GM23338 (cell line): Measurements from ENCODE around the gene UBE2QL1. TPM values are rescaled to one million over a fixed set of nuclear protein-coding genes. Genes with fewer than 3 reads are reported as not detected.

Experiments used
- ATAC-seq: fragments of 200-7000 bp; cut with Tn5 transposase; 3 replicates; pipeline ENCODE4 v1.9.1; 2020
- DNase-seq: peaks from one replicate; pipeline ENCODE4 v3.0.0-alpha.2; 2015; ENCODE audit warnings: low spot score
- H2AFZ ChIP-seq: fragments of 200-600 bp; sonication (generic); 2 replicates; pipeline ENCODE4 v1.8.0; 2016; ENCODE audit warnings: antibody characterized with exemption, mild to moderate bottlenecking, moderate library complexity
- H3F3A ChIP-seq: fragments of 200-600 bp; sonication (generic); replicated peaks from 2 replicates; pipeline ENCODE4 v1.8.0; 2017; ENCODE audit warnings: antibody characterized with exemption, mixed run types, low read depth
- H3K27ac ChIP-seq: fragments of 200-600 bp; sonication (generic); 2 replicates; pipeline ENCODE4 v1.6.1; 2016; ENCODE audit warnings: low read depth
- H3K27me3 ChIP-seq: fragments of 200-600 bp; sonication (generic); 2 replicates; pipeline ENCODE4 v1.8.0; 2016; ENCODE audit warnings: mild to moderate bottlenecking, mixed run types, moderate library complexity; ENCODE audit not compliant: insufficient read depth
- H3K36me3 ChIP-seq: fragments of 200-600 bp; sonication (generic); 2 replicates; pipeline ENCODE4 v1.8.0; 2016; ENCODE audit warnings: mild to moderate bottlenecking; ENCODE audit not compliant: insufficient read depth
- H3K4me1 ChIP-seq: fragments of 200-600 bp; sonication (generic); 2 replicates; pipeline ENCODE4 v1.8.0; 2016; ENCODE audit warnings: mild to moderate bottlenecking, moderate library complexity; ENCODE audit not compliant: insufficient read depth
- H3K4me2 ChIP-seq: fragments of 200-600 bp; sonication (generic); 2 replicates; pipeline ENCODE4 v1.7.1; 2017; ENCODE audit warnings: mixed run types
- H3K4me3 ChIP-seq: fragments of 200-600 bp; sonication (generic); 2 replicates; pipeline ENCODE4 v1.6.1; 2016; ENCODE audit warnings: mixed run types
- H3K79me2 ChIP-seq: fragments of 200-600 bp; sonication (generic); replicated peaks from 2 replicates; pipeline ENCODE4 v1.8.0; 2017; ENCODE audit warnings: mild to moderate bottlenecking; ENCODE audit not compliant: insufficient read depth
- H3K9me2 ChIP-seq: fragments of 200-600 bp; sonication (generic); 2 replicates; pipeline ENCODE4 v1.8.0; 2017; ENCODE audit not compliant: insufficient read depth
- H4K20me1 ChIP-seq: fragments of 200-600 bp; sonication (generic); replicated peaks from 2 replicates; pipeline ENCODE4 v1.8.0; 2017; ENCODE audit warnings: mild to moderate bottlenecking; ENCODE audit not compliant: insufficient read depth
- H3K27ac Mint-ChIP-seq: 2 replicates; pipeline ENCODE4 v1.8.0; 2020; ENCODE audit warnings: inconsistent platforms, mild to moderate bottlenecking, moderate library complexity, mixed read lengths
- H3K27me3 Mint-ChIP-seq: 3 replicates; pipeline ENCODE4 v1.8.0; 2022; ENCODE audit warnings: low read depth, mild to moderate bottlenecking, moderate library complexity, mixed read lengths, inconsistent platforms; ENCODE audit not compliant: insufficient read depth, poor library complexity
- H3K36me3 Mint-ChIP-seq: 3 replicates; pipeline ENCODE4 v1.8.0; 2021; ENCODE audit warnings: low read depth, mild to moderate bottlenecking, inconsistent platforms, moderate library complexity, mixed read lengths
- H3K4me1 Mint-ChIP-seq: 3 replicates; pipeline ENCODE4 v1.8.0; 2020; ENCODE audit warnings: mild to moderate bottlenecking, inconsistent platforms, mixed read lengths
- H3K4me3 Mint-ChIP-seq: 3 replicates; pipeline ENCODE4 v1.8.0; 2021; ENCODE audit warnings: moderate library complexity, mild to moderate bottlenecking, inconsistent platforms, mixed read lengths
- H3K9me3 Mint-ChIP-seq: 3 replicates; pipeline ENCODE4 v1.8.0; 2020; ENCODE audit warnings: moderate library complexity, mild to moderate bottlenecking, inconsistent platforms, mixed read lengths
- CREB1 ChIP-seq: fragments of 250-450 bp; sonication (Bioruptor Pico); IDR thresholded peaks from 2 replicates; pipeline ENCODE4 v1.5.0; 2020; ENCODE audit warnings: low read depth, mild to moderate bottlenecking, moderate library complexity
- EZH2 ChIP-seq: fragments of 200-600 bp; sonication (generic); IDR thresholded peaks from one replicate; pipeline ENCODE4 v1.8.0; 2017; ENCODE audit warnings: antibody characterized with exemption, mild to moderate bottlenecking, low read depth; ENCODE audit not compliant: unreplicated experiment
- POLR2AphosphoS5 ChIP-seq: IDR thresholded peaks from 2 replicates; pipeline ENCODE4 v1.6.1; 2016; ENCODE audit warnings: antibody characterized with exemption, low read depth
- STAT1 ChIP-seq: IDR thresholded peaks from one replicate; pipeline ENCODE4 v1.6.1; 2016; ENCODE audit warnings: antibody characterized with exemption; ENCODE audit not compliant: unreplicated experiment
- ZNF114 ChIP-seq: fragments of 250-450 bp; sonication (Bioruptor Pico); IDR thresholded peaks from 2 replicates; pipeline ENCODE4 v1.5.0; 2020; ENCODE audit warnings: mild to moderate bottlenecking, moderate library complexity
- ZNF331 ChIP-seq: fragments of 250-450 bp; sonication (Bioruptor Pico); IDR thresholded peaks from 2 replicates; pipeline ENCODE4 v1.5.0; 2020; ENCODE audit warnings: low read depth, mild to moderate bottlenecking, moderate library complexity
- polyA plus RNA-seq: library from polyadenylated mRNA; unstranded; fragments of >200 nt; fragmentation: Nextera tagmentation; extraction: Ambion mirVana; gene quantifications from 2 replicates; pipeline ENCODE4 v1.2.1, GENCODE V29; 2016
- total RNA-seq: library from RNA; depleted of rRNA; stranded (reverse); fragments of >200 nt; shearing (Covaris generic); gene quantifications from 2 replicates; pipeline ENCODE4 v1.2.3, GENCODE V29; 2014
- TF ChIP-seq, protein P1 (sequence below), 2 experiments: fragments of 200-600 bp in 1 of 2; sonication (generic) in 1 of 2; conservative IDR thresholded peaks; 2 replicates each; pipeline versions ENCODE4 v1.5.1 to v1.6.1; 2016 to 2017; ENCODE audit warnings: antibody characterized with exemption in 2 of 2, low read depth in 2 of 2, mild to moderate bottlenecking in 2 of 2, moderate library complexity in 1 of 2
- TF ChIP-seq, protein P2 (sequence below): IDR thresholded peaks from one replicate; pipeline ENCODE4 v1.6.1; 2018; ENCODE audit warnings: antibody characterized with exemption; ENCODE audit not compliant: unreplicated experiment
- TF ChIP-seq, protein P3 (sequence below): fragments of 250-450 bp; sonication (Bioruptor Pico); IDR thresholded peaks from 2 replicates; pipeline ENCODE4 v1.5.0; 2020; ENCODE audit warnings: mild to moderate bottlenecking, moderate library complexity

The UBE2QL1 gene
- total and polyA plus RNA-seq, 2 experiments from 2014 or later, result 0.40 to 0.83 TPM

DNA sequence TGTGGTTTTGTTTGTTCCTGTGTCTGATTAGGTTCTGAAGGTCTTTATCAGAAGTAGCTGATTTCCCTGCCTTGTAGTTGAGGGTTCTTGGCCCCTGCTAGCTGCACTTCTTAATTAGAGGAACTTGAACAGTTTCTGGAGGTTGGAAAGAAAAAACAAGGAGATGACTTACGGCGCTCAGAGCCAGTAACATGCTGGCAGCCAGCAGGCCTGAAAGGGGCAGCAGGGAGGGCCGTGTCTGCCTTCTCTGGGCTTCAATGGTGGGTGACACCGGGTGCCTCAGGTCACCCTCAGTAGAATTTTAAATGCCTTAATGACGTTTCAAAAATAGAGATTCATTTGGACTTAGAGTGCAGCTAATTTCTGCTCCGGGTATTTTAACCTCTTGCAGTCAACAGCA is 15.8 kb downstream of the UBE2QL1 start (continued):
- TF ChIP-seq, protein P1, sequence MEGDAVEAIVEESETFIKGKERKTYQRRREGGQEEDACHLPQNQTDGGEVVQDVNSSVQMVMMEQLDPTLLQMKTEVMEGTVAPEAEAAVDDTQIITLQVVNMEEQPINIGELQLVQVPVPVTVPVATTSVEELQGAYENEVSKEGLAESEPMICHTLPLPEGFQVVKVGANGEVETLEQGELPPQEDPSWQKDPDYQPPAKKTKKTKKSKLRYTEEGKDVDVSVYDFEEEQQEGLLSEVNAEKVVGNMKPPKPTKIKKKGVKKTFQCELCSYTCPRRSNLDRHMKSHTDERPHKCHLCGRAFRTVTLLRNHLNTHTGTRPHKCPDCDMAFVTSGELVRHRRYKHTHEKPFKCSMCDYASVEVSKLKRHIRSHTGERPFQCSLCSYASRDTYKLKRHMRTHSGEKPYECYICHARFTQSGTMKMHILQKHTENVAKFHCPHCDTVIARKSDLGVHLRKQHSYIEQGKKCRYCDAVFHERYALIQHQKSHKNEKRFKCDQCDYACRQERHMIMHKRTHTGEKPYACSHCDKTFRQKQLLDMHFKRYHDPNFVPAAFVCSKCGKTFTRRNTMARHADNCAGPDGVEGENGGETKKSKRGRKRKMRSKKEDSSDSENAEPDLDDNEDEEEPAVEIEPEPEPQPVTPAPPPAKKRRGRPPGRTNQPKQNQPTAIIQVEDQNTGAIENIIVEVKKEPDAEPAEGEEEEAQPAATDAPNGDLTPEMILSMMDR (conservative IDR thresholded peaks at IDR 0.05; ENCODE audit: low read depth in 2 of 2), result no peak
- TF ChIP-seq CREB1 (CRISPR knock-in tag) (no peak), ZNF114 (CRISPR knock-in tag) (no peak), ZNF331 (CRISPR knock-in tag) (no peak), EZH2 (no peak)
- TF ChIP-seq, protein P2, sequence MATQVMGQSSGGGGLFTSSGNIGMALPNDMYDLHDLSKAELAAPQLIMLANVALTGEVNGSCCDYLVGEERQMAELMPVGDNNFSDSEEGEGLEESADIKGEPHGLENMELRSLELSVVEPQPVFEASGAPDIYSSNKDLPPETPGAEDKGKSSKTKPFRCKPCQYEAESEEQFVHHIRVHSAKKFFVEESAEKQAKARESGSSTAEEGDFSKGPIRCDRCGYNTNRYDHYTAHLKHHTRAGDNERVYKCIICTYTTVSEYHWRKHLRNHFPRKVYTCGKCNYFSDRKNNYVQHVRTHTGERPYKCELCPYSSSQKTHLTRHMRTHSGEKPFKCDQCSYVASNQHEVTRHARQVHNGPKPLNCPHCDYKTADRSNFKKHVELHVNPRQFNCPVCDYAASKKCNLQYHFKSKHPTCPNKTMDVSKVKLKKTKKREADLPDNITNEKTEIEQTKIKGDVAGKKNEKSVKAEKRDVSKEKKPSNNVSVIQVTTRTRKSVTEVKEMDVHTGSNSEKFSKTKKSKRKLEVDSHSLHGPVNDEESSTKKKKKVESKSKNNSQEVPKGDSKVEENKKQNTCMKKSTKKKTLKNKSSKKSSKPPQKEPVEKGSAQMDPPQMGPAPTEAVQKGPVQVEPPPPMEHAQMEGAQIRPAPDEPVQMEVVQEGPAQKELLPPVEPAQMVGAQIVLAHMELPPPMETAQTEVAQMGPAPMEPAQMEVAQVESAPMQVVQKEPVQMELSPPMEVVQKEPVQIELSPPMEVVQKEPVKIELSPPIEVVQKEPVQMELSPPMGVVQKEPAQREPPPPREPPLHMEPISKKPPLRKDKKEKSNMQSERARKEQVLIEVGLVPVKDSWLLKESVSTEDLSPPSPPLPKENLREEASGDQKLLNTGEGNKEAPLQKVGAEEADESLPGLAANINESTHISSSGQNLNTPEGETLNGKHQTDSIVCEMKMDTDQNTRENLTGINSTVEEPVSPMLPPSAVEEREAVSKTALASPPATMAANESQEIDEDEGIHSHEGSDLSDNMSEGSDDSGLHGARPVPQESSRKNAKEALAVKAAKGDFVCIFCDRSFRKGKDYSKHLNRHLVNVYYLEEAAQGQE, result no peak

DNA sequence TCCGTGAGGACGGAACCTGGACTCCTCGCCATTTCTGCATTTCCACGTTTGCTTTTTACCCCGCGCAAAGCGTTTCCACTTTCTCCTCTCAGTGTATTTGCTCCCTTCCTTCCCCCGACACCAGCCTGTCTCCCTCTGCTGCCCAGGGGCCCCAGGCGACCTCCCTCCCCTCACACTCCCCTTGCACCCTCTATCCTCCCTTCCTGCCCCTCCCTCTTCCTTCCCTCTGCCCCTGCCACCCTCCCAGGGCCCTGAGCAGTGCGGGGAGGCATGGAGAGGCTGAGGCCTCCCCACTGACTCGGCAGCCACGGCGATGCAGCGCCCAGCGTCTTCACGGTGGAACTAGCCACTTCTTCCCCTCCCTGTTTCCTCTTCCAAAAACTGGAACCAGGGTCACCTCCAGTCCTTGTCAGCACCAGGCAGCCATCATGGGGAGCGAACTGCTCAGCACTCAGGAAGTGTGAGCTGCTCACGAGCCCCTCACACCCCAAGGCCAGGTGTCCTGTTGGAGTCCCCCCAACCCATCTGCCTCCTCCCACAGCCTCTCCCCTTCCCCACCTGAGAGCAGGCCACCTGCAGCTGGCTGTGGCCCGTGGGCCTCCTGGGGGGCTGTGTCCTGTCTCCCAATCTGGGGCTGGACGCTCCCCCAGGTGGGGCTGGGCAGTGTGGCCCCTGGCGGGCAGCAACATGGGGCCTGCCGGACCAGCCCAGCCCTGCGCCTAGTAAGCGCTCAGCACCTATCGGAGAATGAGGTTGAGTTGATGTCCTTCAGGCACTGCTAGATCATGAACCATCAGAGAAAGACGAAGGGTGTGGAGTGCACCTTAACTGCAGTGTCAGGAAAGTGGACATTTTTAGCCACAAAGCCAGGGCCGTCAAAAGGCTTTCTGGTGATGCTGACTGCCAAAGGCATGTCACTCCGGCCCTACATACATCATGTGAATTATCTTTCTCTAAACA is 17.5 kb downstream of the UBE2QL1 start:
- Histone ChIP-seq H3K4me2 (peak overlapping the region; percentile 43; the same call in 1 of the 2 replicates), H3K4me1 (peaks cover 19% of the 10 kb centered on the region), H3K27ac (no peak overlapping the region), H3K4me3 (no peak overlapping the region), H4K20me1 (no peaks in the 10 kb centered on the region), H3K9me2 (no peaks in the 10 kb centered on the region), H3K79me2 (no peaks in the 10 kb centered on the region), H2AFZ (peak overlapping the region; percentile 52; the same call in 1 of the 2 replicates), H3K36me3 (no peaks in the 10 kb centered on the region), H3K27me3 (no peaks in the 10 kb centered on the region), H3F3A (no peaks in the 10 kb centered on the region)
- DNase-seq (no peak), ATAC-seq (no peak)
- H3K36me3 Mint-ChIP-seq, result no peaks in the 10 kb centered on the region
- peaks cover 9% of the 10 kb centered on the region for H3K27me3 Mint-ChIP-seq
- no peak overlapping the region for H3K4me3 Mint-ChIP-seq
- H3K9me3 Mint-ChIP-seq, result no peaks in the 10 kb centered on the region
- peaks cover 28% of the 10 kb centered on the region for H3K4me1 Mint-ChIP-seq
- H3K27ac Mint-ChIP-seq, result no peak overlapping the region
- TF ChIP-seq, protein P3, sequence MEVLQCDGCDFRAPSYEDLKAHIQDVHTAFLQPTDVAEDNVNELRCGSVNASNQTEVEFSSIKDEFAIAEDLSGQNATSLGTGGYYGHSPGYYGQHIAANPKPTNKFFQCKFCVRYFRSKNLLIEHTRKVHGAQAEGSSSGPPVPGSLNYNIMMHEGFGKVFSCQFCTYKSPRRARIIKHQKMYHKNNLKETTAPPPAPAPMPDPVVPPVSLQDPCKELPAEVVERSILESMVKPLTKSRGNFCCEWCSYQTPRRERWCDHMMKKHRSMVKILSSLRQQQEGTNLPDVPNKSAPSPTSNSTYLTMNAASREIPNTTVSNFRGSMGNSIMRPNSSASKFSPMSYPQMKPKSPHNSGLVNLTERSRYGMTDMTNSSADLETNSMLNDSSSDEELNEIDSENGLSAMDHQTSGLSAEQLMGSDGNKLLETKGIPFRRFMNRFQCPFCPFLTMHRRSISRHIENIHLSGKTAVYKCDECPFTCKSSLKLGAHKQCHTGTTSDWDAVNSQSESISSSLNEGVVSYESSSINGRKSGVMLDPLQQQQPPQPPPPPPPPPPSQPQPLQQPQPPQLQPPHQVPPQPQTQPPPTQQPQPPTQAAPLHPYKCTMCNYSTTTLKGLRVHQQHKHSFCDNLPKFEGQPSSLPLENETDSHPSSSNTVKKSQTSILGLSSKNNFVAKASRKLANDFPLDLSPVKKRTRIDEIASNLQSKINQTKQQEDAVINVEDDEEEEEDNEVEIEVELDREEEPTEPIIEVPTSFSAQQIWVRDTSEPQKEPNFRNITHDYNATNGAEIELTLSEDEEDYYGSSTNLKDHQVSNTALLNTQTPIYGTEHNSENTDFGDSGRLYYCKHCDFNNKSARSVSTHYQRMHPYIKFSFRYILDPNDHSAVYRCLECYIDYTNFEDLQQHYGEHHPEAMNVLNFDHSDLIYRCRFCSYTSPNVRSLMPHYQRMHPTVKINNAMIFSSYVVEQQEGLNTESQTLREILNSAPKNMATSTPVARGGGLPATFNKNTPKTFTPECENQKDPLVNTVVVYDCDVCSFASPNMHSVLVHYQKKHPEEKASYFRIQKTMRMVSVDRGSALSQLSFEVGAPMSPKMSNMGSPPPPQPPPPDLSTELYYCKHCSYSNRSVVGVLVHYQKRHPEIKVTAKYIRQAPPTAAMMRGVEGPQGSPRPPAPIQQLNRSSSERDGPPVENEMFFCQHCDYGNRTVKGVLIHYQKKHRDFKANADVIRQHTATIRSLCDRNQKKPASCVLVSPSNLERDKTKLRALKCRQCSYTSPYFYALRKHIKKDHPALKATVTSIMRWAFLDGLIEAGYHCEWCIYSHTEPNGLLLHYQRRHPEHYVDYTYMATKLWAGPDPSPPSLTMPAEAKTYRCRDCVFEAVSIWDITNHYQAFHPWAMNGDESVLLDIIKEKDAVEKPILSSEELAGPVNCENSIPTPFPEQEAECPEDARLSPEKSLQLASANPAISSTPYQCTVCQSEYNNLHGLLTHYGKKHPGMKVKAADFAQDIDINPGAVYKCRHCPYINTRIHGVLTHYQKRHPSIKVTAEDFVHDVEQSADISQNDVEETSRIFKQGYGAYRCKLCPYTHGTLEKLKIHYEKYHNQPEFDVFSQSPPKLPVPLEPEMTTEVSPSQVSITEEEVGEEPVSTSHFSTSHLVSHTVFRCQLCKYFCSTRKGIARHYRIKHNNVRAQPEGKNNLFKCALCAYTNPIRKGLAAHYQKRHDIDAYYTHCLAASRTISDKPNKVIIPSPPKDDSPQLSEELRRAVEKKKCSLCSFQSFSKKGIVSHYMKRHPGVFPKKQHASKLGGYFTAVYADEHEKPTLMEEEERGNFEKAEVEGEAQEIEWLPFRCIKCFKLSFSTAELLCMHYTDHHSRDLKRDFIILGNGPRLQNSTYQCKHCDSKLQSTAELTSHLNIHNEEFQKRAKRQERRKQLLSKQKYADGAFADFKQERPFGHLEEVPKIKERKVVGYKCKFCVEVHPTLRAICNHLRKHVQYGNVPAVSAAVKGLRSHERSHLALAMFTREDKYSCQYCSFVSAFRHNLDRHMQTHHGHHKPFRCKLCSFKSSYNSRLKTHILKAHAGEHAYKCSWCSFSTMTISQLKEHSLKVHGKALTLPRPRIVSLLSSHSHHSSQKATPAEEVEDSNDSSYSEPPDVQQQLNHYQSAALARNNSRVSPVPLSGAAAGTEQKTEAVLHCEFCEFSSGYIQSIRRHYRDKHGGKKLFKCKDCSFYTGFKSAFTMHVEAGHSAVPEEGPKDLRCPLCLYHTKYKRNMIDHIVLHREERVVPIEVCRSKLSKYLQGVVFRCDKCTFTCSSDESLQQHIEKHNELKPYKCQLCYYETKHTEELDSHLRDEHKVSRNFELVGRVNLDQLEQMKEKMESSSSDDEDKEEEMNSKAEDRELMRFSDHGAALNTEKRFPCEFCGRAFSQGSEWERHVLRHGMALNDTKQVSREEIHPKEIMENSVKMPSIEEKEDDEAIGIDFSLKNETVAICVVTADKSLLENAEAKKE (CRISPR knock-in tag), result no peak
- TF ChIP-seq ZNF331 (CRISPR knock-in tag) (no peak), POLR2AphosphoS5 (no peak), STAT1 (no peak)
- TF ChIP-seq, protein P1 (conservative IDR thresholded peaks at IDR 0.05; ENCODE audit: low read depth in 2 of 2), result no peak
